Measurements from ENCODE around the gene ZC3H7B.

Gene ZC3H7B

GRCh38 chr22:41332217-41332939 is 31.1 kb downstream of the ZC3H7B start:
- no peak overlapping the region for H3K4me3 ChIP-seq (ENCODE audit: low read depth, low read length)
- H3K4me1 ChIP-seq (ENCODE audit: control insufficient read depth, insufficient read depth, low read length) = no peaks in the 10 kb centered on the region
- H3K36me3 ChIP-seq (ENCODE audit: control insufficient read depth, insufficient read depth, low read length) = peaks cover 74% of the 10 kb centered on the region
- no peaks in the 10 kb centered on the region for H3K9me3 ChIP-seq (ENCODE audit: control insufficient read depth, insufficient read depth, low read depth, low read length)
- H3K27me3 ChIP-seq (ENCODE audit: control insufficient read depth, insufficient read depth, low read length) = no peaks in the 10 kb centered on the region
- no peak overlapping the region for H3K27ac ChIP-seq (ENCODE audit: low read depth, low read length)
- no peak overlapping the region for H3K9ac ChIP-seq (ENCODE audit: low read length)

DNA sequence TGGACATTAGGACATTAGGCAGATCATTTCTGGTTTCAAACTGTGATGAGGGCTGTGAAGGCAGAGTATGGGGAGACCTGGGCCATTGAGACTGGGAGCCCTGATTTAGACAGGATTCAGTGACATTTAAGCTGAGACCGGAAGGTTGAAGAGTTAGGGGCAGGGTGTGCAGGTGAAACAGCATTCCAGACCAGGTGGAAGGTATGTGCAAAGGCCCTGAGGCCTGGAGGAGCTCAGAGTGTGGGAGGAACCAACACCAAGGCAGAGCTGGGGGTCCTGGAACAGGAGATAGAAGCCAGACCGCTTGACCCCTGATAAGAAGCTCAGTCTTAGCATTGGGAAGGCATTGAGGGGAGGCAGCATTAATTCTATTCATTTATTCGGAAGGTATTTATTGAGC is 32.5 kb downstream of the ZC3H7B start:
- Histone ChIP-seq H3K27me3 (ENCODE audit: control insufficient read depth, insufficient read depth, low read length) (no peaks in the 10 kb centered on the region), H3K9ac (ENCODE audit: low read length) (no peak overlapping the region), H3K27ac (ENCODE audit: low read depth, low read length) (no peak overlapping the region), H3K4me1 (ENCODE audit: control insufficient read depth, insufficient read depth, low read length) (no peaks in the 10 kb centered on the region), H3K9me3 (ENCODE audit: control insufficient read depth, insufficient read depth, low read depth, low read length) (no peaks in the 10 kb centered on the region), H3K4me3 (ENCODE audit: low read depth, low read length) (no peak overlapping the region), H3K36me3 (ENCODE audit: control insufficient read depth, insufficient read depth, low read length) (peaks cover 69% of the 10 kb centered on the region)

DNA sequence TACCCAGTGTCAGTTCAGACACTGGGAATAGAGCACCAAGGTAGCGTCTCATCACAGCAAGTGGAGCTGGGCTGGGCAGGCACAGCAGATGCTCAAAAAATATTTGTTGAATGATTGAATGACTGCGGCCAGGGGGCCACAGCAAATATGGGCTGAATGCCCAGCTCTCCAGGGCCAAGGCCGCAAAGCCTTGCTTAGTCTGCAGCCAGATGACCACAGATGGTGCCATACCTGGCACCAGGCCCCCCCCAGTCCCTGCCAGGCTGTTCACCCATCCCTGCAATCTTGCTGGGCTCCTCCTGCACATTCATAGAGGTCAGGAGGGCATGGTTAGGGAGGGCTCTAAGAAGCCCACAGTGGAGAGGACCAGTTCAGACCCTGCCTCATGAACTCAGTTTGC is 32.9 kb downstream of the ZC3H7B start:
- H3K27ac ChIP-seq (ENCODE audit: low read depth, low read length) = no peak overlapping the region
- no peaks in the 10 kb centered on the region for H3K9me3 ChIP-seq (ENCODE audit: control insufficient read depth, insufficient read depth, low read depth, low read length)
- H3K4me1 ChIP-seq (ENCODE audit: control insufficient read depth, insufficient read depth, low read length) = no peaks in the 10 kb centered on the region
- no peaks in the 10 kb centered on the region for H3K27me3 ChIP-seq (ENCODE audit: control insufficient read depth, insufficient read depth, low read length)
- no peak overlapping the region for H3K4me3 ChIP-seq (ENCODE audit: low read depth, low read length)
- H3K9ac ChIP-seq (ENCODE audit: low read length) = no peak overlapping the region
- H3K36me3 ChIP-seq (ENCODE audit: control insufficient read depth, insufficient read depth, low read length) = peaks cover 73% of the 10 kb centered on the region

DNA sequence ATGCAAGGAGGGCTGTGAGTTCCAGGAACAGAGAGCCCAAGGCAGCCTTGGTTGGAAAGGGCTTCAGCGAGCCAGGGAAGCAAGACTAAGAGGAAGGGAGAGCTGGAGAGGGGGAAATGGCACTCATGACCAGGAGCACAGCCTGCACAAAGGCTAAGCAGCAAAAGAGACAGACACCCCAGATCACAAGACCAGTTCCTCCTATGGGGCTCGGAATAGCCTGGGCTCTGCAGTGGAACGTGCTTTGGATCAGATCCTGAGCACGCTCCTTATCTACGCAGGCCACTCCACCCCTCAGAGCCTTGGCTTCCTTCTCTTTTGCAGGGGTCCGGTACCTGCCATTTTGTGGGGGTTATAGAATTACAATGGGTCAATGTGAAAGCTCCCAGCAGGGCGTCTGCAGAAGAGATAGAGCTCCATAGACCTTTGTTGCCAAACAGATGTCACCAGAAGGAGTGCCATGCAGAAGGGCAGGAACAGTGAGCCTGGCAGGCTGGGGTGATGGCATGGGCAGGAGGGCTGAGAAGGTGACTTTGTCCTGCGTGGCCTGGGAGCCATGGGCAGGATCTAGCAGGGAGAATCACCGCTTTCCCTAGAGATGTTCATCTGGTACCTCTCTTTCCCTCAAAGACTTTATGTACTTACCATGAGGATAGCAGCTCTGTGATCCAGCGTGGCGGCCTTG is 33.8 kb downstream of the ZC3H7B start:
- no peak overlapping the region for H3K27ac ChIP-seq (ENCODE audit: low read depth, low read length)
- no peak overlapping the region for H3K9ac ChIP-seq (ENCODE audit: low read length)
- H3K27me3 ChIP-seq (ENCODE audit: control insufficient read depth, insufficient read depth, low read length) = no peaks in the 10 kb centered on the region
- no peak overlapping the region for H3K4me3 ChIP-seq (ENCODE audit: low read depth, low read length)
- H3K4me1 ChIP-seq (ENCODE audit: control insufficient read depth, insufficient read depth, low read length) = no peaks in the 10 kb centered on the region
- no peaks in the 10 kb centered on the region for H3K9me3 ChIP-seq (ENCODE audit: control insufficient read depth, insufficient read depth, low read depth, low read length)
- peaks cover 74% of the 10 kb centered on the region for H3K36me3 ChIP-seq (ENCODE audit: control insufficient read depth, insufficient read depth, low read length)

- H3K9me3 ChIP-seq (ENCODE audit: control insufficient read depth, insufficient read depth, low read depth, low read length) = no peaks in the 10 kb centered on the region
- no peak overlapping the region for H3K27ac ChIP-seq (ENCODE audit: low read depth, low read length)
- peaks cover 79% of the 10 kb centered on the region for H3K36me3 ChIP-seq (ENCODE audit: control insufficient read depth, insufficient read depth, low read length)
- no peaks in the 10 kb centered on the region for H3K4me1 ChIP-seq (ENCODE audit: control insufficient read depth, insufficient read depth, low read length)
- H3K9ac ChIP-seq (ENCODE audit: low read length) = no peak overlapping the region
- no peak overlapping the region for H3K4me3 ChIP-seq (ENCODE audit: low read depth, low read length)
- H3K27me3 ChIP-seq (ENCODE audit: control insufficient read depth, insufficient read depth, low read length) = no peaks in the 10 kb centered on the region
Observed at GRCh38 chr22:41338614-41339212, 37.4 kb downstream of the ZC3H7B start.

DNA sequence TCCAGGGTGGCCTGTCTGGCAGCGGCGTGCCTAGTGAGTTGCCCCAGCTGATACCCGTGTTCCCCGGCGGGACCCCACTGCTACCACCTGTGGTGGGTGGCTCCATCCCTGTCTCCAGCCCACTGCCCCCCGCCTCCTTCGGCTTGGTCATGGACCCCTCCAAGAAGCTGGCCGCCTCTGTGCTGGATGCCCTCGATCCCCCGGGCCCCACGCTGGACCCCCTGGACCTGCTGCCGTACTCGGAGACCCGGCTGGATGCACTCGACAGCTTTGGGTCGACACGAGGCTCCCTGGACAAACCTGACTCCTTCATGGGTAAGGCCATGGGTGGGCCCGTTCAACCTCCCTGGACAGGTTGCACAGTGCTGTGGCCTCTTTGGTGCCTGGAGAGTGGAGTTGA is 38.5 kb downstream of the ZC3H7B start:
- no peak overlapping the region for H3K27ac ChIP-seq (ENCODE audit: low read depth, low read length)
- no peaks in the 10 kb centered on the region for H3K27me3 ChIP-seq (ENCODE audit: control insufficient read depth, insufficient read depth, low read length)
- H3K36me3 ChIP-seq (ENCODE audit: control insufficient read depth, insufficient read depth, low read length) = peaks cover 79% of the 10 kb centered on the region

DNA sequence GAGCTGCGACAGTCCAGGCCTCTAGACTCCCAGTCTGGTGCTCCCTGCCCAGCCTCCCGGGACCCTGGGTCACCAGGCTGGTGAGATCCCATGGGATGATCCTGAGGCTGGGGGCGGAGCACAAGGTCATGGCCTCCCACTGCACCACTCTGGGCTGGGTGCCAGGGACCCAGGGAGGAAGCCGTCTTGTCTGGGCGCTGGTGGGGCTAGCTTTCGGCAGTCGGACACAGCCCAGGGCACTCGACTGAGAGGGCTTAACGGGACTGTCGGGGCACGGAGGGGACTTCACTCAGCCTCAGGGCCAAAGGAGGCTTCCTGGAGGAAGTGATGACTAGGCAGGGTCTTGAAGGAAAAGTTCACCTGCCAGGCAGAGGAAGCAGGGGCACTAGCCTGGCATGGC is 39.0 kb downstream of the ZC3H7B start:
- H3K36me3 ChIP-seq (ENCODE audit: control insufficient read depth, insufficient read depth, low read length) = peaks cover 76% of the 10 kb centered on the region
- H3K4me1 ChIP-seq (ENCODE audit: control insufficient read depth, insufficient read depth, low read length) = no peaks in the 10 kb centered on the region
- H3K27ac ChIP-seq (ENCODE audit: low read depth, low read length) = no peak overlapping the region
- H3K9me3 ChIP-seq (ENCODE audit: control insufficient read depth, insufficient read depth, low read depth, low read length) = no peaks in the 10 kb centered on the region
- H3K9ac ChIP-seq (ENCODE audit: low read length) = no peak overlapping the region
- H3K4me3 ChIP-seq (ENCODE audit: low read depth, low read length) = no peak overlapping the region
- no peaks in the 10 kb centered on the region for H3K27me3 ChIP-seq (ENCODE audit: control insufficient read depth, insufficient read depth, low read length)

More for the DNA sequence above, 38.5 kb downstream of the ZC3H7B start:
- no peaks in the 10 kb centered on the region for H3K9me3 ChIP-seq (ENCODE audit: control insufficient read depth, insufficient read depth, low read depth, low read length)
- no peak overlapping the region for H3K4me3 ChIP-seq (ENCODE audit: low read depth, low read length)
- H3K4me1 ChIP-seq (ENCODE audit: control insufficient read depth, insufficient read depth, low read length) = no peaks in the 10 kb centered on the region
- H3K9ac ChIP-seq (ENCODE audit: low read length) = no peak overlapping the region

DNA sequence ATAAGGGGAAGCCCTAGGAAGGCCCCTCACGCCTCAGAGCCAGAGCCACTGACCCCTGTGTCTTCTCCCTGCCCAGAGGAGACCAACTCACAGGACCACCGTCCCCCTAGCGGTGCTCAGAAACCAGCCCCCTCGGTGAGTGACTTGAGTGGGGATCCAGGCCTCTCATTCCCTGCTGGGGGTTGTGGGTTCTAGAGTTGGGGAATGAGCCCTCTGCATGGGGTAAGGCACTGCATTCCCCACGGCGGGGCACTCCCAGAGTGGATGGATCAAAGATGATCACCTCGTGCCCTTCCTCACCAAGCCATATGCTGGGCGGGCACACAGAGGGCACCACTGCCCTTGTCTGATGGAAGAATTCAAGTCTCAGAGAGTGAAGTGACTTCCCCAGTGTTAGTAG is 39.7 kb downstream of the ZC3H7B start:
- H3K36me3 ChIP-seq (ENCODE audit: control insufficient read depth, insufficient read depth, low read length) = peaks cover 76% of the 10 kb centered on the region
- no peaks in the 10 kb centered on the region for H3K9me3 ChIP-seq (ENCODE audit: control insufficient read depth, insufficient read depth, low read depth, low read length)
- no peak overlapping the region for H3K27ac ChIP-seq (ENCODE audit: low read depth, low read length)
- no peaks in the 10 kb centered on the region for H3K27me3 ChIP-seq (ENCODE audit: control insufficient read depth, insufficient read depth, low read length)
- no peaks in the 10 kb centered on the region for H3K4me1 ChIP-seq (ENCODE audit: control insufficient read depth, insufficient read depth, low read length)
- H3K4me3 ChIP-seq (ENCODE audit: low read depth, low read length) = no peak overlapping the region
- H3K9ac ChIP-seq (ENCODE audit: low read length) = no peak overlapping the region

DNA sequence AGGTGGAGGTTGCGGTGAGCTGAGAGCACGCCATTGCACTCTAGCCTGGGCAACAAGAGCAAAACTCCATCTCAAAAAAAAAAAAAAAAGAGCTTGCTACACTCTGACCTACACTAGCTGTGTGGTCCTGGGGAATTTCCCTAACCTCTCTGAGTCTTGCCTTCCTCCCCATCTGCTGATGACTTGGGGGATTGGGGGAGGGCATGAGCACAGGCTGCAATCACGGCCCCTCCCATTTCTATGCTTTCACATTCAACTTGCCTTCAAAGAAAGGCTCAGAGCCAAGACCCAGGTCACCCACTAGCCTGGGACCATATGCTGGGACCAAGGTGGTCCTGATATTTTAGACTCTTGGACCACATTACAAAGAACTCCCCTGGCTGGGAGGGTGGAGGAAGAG is 40.7 kb downstream of the ZC3H7B start:
- Histone ChIP-seq H3K9ac (ENCODE audit: low read length) (no peak overlapping the region), H3K27me3 (ENCODE audit: control insufficient read depth, insufficient read depth, low read length) (no peaks in the 10 kb centered on the region), H3K4me1 (ENCODE audit: control insufficient read depth, insufficient read depth, low read length) (no peaks in the 10 kb centered on the region), H3K27ac (ENCODE audit: low read depth, low read length) (no peak overlapping the region), H3K9me3 (ENCODE audit: control insufficient read depth, insufficient read depth, low read depth, low read length) (no peaks in the 10 kb centered on the region), H3K4me3 (ENCODE audit: low read depth, low read length) (no peak overlapping the region), H3K36me3 (ENCODE audit: control insufficient read depth, insufficient read depth, low read length) (peaks cover 85% of the 10 kb centered on the region)

DNA sequence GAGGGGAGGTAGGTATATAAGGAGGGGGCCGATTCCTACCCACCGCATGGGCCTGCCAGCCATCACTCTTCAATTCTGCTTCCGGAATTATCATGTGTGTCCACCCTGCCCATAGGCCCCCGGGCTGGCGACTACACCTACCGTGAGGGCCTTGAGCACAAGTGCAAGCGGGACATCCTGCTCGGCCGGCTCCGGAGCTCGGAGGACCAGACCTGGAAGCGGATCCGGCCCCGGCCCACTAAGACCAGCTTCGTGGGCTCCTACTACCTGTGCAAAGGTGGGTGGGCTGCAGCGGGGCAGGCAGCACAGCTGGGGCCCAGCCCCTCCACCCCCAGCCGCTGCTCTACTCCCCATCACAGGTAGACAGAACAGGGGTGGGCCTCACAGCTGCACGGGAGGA is 42.0 kb downstream of the ZC3H7B start:
- H3K27me3 ChIP-seq (ENCODE audit: control insufficient read depth, insufficient read depth, low read length) = no peaks in the 10 kb centered on the region
- H3K9me3 ChIP-seq (ENCODE audit: control insufficient read depth, insufficient read depth, low read depth, low read length) = no peaks in the 10 kb centered on the region
- no peak overlapping the region for H3K27ac ChIP-seq (ENCODE audit: low read depth, low read length)
- H3K4me1 ChIP-seq (ENCODE audit: control insufficient read depth, insufficient read depth, low read length) = no peaks in the 10 kb centered on the region
- H3K36me3 ChIP-seq (ENCODE audit: control insufficient read depth, insufficient read depth, low read length) = peaks cover 91% of the 10 kb centered on the region
- no peak overlapping the region for H3K9ac ChIP-seq (ENCODE audit: low read length)
- H3K4me3 ChIP-seq (ENCODE audit: low read depth, low read length) = no peak overlapping the region

- peaks cover 91% of the 10 kb centered on the region for H3K36me3 ChIP-seq (ENCODE audit: control insufficient read depth, insufficient read depth, low read length)
Observed at GRCh38 chr22:41343717-41344116, 42.4 kb downstream of the ZC3H7B start.

More at GRCh38 chr22:41343717-41344116, 42.4 kb downstream of the ZC3H7B start:
- no peaks in the 10 kb centered on the region for H3K4me1 ChIP-seq (ENCODE audit: control insufficient read depth, insufficient read depth, low read length)
- H3K27me3 ChIP-seq (ENCODE audit: control insufficient read depth, insufficient read depth, low read length) = no peaks in the 10 kb centered on the region
- no peak overlapping the region for H3K27ac ChIP-seq (ENCODE audit: low read depth, low read length)
- no peak overlapping the region for H3K9ac ChIP-seq (ENCODE audit: low read length)
- no peak overlapping the region for H3K4me3 ChIP-seq (ENCODE audit: low read depth, low read length)
- H3K9me3 ChIP-seq (ENCODE audit: control insufficient read depth, insufficient read depth, low read depth, low read length) = no peaks in the 10 kb centered on the region

All from HUES6 (cell line).